GM12865 (cell line): ENCODE results near the gene USE1.

Experiments used
- DNase-seq: peaks from one replicate; pipeline ENCODE4 v3.0.0; 2010; ENCODE audit warnings: low read depth
- H3K4me3 ChIP-seq: 2 replicates; pipeline ENCODE4 v1.5.1; 2011; ENCODE audit warnings: mild to moderate bottlenecking, low read depth, low read length, control low read depth
- TF ChIP-seq, protein P1 (sequence below): IDR thresholded peaks from 2 replicates; pipeline ENCODE4 v1.5.1; 2011; ENCODE audit warnings: low read length, control low read depth, low read depth, inconsistent platforms; ENCODE audit not compliant: insufficient read depth; ENCODE audit errors: missing control alignments

Gene USE1

DNA sequence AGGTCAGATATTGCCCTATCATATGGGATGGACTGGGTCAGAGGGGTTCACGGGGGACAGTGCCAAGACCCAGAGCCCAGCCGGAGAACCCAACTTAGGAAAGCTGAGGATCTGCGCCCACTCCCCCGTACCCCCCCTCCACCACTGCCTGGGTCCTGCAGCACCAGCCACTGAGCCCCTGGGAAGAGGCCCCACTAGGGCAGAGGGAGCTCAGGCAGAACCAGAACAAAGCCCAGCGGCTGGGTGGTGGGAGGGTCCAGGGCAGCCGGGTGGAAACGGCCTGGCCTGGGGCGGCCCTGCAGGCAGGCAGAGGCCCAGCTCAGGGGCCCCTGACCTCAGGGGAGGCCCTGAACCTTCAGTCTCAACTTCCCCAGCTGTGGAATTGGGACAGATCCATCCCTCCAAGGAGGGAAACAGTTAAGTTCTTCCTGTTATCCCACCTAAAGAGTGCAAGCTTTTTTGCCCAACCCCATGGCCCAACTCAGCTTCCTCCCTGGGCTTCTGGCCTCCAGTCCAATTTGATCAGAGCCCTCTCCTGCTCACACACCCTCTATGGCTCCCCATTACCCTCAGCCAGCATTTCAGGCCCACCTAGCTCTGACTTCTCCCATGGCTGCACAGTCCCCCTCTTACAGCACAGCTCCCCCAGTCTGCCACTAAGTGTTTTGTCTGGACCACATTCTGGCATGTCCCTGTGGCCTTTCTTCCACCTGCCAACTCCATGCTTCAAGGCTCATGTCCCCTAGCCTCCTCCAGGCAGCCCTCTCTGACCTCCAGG is 27.5 kb downstream of the USE1 start:
- H3K4me3 ChIP-seq, result no peak overlapping the region
- DNase-seq, result no peak
- TF ChIP-seq, protein P1, sequence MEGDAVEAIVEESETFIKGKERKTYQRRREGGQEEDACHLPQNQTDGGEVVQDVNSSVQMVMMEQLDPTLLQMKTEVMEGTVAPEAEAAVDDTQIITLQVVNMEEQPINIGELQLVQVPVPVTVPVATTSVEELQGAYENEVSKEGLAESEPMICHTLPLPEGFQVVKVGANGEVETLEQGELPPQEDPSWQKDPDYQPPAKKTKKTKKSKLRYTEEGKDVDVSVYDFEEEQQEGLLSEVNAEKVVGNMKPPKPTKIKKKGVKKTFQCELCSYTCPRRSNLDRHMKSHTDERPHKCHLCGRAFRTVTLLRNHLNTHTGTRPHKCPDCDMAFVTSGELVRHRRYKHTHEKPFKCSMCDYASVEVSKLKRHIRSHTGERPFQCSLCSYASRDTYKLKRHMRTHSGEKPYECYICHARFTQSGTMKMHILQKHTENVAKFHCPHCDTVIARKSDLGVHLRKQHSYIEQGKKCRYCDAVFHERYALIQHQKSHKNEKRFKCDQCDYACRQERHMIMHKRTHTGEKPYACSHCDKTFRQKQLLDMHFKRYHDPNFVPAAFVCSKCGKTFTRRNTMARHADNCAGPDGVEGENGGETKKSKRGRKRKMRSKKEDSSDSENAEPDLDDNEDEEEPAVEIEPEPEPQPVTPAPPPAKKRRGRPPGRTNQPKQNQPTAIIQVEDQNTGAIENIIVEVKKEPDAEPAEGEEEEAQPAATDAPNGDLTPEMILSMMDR, result no peak

- no peak overlapping the region for H3K4me3 ChIP-seq
- no peak for DNase-seq
- TF ChIP-seq, protein P1, result no peak
These were observed 28.2 kb downstream of the USE1 start for GRCh38 chr19:17243211-17243829.

DNA sequence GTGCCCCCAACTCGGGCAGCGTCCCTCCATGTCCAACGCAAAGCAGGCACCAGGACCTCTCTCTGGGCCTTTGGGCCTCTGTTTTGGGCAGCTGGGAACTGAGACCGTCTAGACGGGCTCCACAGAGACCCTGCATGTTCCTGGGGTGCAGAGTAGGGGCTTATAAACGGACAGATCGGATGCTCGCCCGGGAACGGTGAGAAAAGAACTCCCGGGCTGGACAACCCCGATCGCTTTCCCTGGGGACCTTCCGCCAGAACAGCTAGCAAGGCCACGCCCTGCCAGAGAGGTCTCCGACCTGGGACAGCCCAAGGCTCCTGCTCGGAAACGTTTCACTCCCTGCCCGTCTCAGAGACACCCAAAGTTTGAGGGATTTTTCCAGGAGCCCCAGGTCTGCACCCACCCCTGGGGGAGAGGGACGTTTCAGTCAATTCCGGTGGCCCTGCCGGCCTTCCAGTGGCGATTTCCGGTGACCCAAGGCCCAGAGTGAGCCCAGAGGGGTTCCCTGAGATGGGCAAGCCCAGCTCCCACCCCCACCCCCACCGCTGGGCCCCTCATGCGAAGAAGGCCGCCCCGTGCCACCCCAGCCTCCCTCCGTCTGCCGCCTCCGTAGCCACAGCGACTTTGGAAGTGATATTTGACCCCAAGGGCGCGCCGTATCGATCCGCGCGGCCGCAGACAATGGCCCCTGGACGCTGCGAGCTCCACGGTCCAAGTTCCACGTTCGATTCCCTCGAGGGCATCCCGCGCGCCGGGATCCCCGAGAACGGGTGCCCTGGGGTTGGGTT is 28.9 kb downstream of the USE1 start:
- peak overlapping the region; percentile 49 for H3K4me3 ChIP-seq
- TF ChIP-seq, protein P1, result no peak
- no peak for DNase-seq

DNA sequence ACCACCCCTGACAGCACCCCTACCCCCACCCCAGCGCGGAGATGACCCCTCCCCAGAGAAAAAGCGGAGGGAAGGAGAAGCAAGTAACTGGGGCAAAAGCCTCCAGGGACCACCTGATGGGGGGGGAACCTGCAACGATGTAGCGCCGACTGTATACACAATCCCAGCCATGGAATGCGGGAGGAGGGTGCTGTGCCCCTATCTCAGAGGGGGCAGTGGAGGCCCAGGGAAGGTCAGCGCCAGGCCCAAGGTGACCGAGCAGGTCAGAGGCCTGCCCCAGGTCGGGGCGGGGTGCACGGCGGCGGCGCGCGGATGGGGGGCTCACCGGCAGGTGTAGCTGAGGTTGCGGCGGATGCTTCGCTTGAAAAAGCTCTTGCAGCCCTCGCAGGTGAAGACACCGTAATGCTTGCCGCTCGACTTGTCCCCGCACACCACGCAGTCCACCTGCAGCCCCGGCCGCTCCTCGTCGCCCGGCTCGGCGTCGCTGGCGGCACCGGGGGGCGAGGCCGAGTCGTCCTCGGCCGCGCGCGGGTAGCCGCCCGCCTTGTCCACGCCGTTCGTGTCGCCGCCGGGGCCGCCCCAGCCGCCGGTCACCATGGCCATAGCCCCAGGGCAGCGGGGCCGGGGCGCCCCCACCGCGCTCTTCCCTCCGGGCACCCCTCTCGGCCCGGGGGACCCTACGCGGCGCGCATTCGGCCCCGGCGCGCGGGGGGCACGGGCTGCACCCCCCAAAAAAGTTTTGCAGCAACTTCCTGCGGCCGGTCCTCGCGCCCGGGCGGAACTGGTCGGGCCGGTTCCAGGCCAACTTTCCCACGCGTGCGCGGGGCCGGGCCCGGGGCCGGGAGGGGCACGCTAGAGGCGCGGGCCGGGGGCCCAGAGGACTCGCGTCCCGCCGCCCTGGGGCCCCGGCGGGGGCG is 29.7 kb downstream of the USE1 start:
- TF ChIP-seq, protein P1, result no peak
- H3K4me3 ChIP-seq, result peak overlapping the region; percentile 49
- no peak for DNase-seq

- no peak for DNase-seq
- TF ChIP-seq, protein P1, result no peak
- peak within 1 kb of the TSS; percentile 70 for H3K4me3 ChIP-seq
These were observed 30.4 kb downstream of the USE1 start, which contains the start of gene NR2F6 for GRCh38 chr19:17245535-17245984. TSS of gene NR2F6 (minus strand) at chr19:17245919. CDS start at chr19:17245220, 699 bp downstream.
